Spleen (tissue), 7 donors: ENCODE data around the gene MCUB.
"Not testable (repeated sequence)": the region's sequence is repeated elsewhere in the genome, so short reads cannot be mapped to it uniquely, and the experiment has no call there.

Experiments
- CTCF ChIP-seq, 11 experiments: fragments of 200-600 bp in 7 of 11; fragments of 450-650 bp in 4 of 11; sonication (generic) in 4 of 11; IDR thresholded peaks in 8 of 11; conservative IDR thresholded peaks in 3 of 11; 1 replicate in 7 of 11; 2 replicates in 4 of 11; pipeline versions ENCODE4 v1.4.0 to v1.8.0; 2016 to 2021; ENCODE audit warnings: antibody characterized with exemption in 11 of 11, inconsistent platforms in 4 of 11, mild to moderate bottlenecking in 1 of 11
- POLR2A ChIP-seq, 3 donors: fragments of 450-650 bp; IDR thresholded peaks; one replicate each; pipeline ENCODE4 v1.5.1; 2017; ENCODE audit warnings: antibody characterized with exemption in 3 of 3, mild to moderate bottlenecking in 1 of 3
- donor health status: DM: no; HTN: no; CAD: no; lungs with moderate emphysema.
- donor health status: DM: no; HTN: no; CAD: no.
- donor health status: DM: no; HTN: no; CAD: no.

GRCh38 chr4:109595123-109595522 is 35.1 kb downstream of the MCUB start:
- not testable (repeated sequence) for TF ChIP-seq CTCF (IDR thresholded peaks at IDR 0.05 in 8 of 11, conservative IDR thresholded peaks at IDR 0.05 in 3 of 11); POLR2A (IDR thresholded peaks at IDR 0.05)
